ENCODE measurements around the gene OSTF1.

Gene OSTF1

DNA sequence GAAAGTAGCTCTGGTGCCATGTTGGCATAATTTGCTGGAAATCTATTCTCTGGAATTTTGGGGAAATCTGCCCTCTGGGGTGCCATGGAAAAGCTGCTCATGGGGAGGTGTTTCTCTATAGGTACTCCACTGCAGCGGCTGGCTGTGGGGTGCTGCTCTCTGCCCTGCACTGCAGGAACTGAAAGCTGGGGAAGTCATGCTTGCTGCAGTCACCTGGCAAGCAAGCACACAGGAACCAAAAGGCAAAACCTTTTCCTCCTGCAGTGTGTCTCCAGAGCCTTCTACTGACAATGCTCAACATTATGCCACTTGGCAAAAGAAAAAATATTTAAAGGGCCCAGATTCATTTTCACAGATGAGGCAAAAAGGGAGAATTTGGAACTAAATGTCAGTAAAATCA, 34.4 kb upstream of the OSTF1 start:
- Histone ChIP-seq H3K9me3 (ENCODE audit: insufficient read depth, low read length) (peaks cover 5% of the 10 kb centered on the region; the same call in 1 of the 2 replicates), H3K27me3 (ENCODE audit: insufficient read depth, insufficient read length) (no peaks in the 10 kb centered on the region), H3K4me3 (ENCODE audit: insufficient read length, low read depth) (no peak overlapping the region), H3K4me1 (ENCODE audit: insufficient read depth, insufficient read length) (no peaks in the 10 kb centered on the region), H3K36me3 (ENCODE audit: insufficient read depth, insufficient read length, low read length) (no peaks in the 10 kb centered on the region), H3K9ac (ENCODE audit: insufficient read length, low read depth) (no peak overlapping the region)
- DNase-seq (ENCODE audit: low read depth, low spot score) = no peak
- TF ChIP-seq YY1 (IDR thresholded peaks at IDR 0.05; ENCODE audit: insufficient read depth, insufficient read length) = no peak
- TF ChIP-seq SUZ12 (IDR thresholded peaks at IDR 0.05; ENCODE audit: extremely low read depth, insufficient read depth, insufficient read length) = no peak
- no peak for TF ChIP-seq ZNF274 (IDR thresholded peaks at IDR 0.05; ENCODE audit: low read depth, low read length)

DNA sequence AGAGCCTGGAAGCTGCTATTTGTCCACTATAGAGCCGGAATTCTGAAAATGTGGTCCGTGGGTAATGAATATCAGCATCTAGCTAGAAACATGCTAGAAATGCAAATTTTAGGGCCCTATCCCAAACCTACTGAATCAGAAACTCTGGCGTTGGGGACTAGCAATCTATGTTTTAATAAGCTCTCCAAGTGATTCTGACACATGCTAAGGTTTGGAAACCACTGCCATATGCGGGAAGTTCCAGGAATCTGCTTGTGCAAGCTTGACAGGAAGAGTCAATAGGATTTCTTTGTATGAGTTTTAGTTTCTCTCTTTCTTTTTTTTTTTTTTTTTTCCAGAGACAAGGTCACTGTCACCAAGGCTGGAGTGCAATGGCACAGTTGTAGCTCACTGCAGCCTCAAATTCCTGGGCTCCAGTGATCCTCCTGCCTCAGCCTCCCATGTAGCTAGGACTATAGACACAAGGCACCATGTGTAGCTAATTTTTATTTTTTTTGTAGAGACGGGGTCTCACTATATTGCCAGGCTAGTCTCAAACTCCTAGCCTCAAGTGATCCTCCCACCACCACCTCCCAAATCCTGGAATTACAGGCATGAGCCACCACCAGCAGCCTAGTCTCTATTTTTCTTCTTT, 33.8 kb upstream of the OSTF1 start:
- Histone ChIP-seq H3K36me3 (ENCODE audit: insufficient read depth, insufficient read length, low read length) (no peaks in the 10 kb centered on the region), H3K4me3 (ENCODE audit: insufficient read length, low read depth) (no peak overlapping the region), H3K9ac (ENCODE audit: insufficient read length, low read depth) (no peak overlapping the region), H3K4me1 (ENCODE audit: insufficient read depth, insufficient read length) (no peaks in the 10 kb centered on the region), H3K27me3 (ENCODE audit: insufficient read depth, insufficient read length) (no peaks in the 10 kb centered on the region), H3K9me3 (ENCODE audit: insufficient read depth, low read length) (peaks cover 5% of the 10 kb centered on the region; the same call in 1 of the 2 replicates)
- no peak for DNase-seq (ENCODE audit: low read depth, low spot score)
- TF ChIP-seq YY1 (IDR thresholded peaks at IDR 0.05; ENCODE audit: insufficient read depth, insufficient read length) (no peak), SUZ12 (IDR thresholded peaks at IDR 0.05; ENCODE audit: extremely low read depth, insufficient read depth, insufficient read length) (no peak)

DNA sequence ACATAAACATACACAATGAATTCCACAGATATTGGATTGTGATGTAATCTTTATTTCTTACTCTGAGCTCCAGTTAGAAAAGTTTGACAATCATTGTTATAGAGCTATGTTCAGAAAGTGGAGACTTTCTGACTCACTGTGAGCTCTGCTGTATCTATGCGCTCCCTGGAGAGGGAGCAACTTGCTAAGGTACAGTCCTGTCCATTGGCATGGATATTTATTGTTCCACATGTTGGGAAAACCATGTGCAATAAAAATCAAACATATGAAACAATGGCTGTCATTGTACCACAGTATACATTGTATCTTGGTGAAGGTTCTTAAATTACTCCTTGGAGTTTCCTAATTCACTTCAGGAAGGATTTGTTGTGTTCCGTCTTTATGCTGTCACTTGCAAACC, 27.1 kb upstream of the OSTF1 start:
- Histone ChIP-seq H3K4me1 (ENCODE audit: insufficient read depth, insufficient read length) (no peaks in the 10 kb centered on the region), H3K4me3 (ENCODE audit: insufficient read length, low read depth) (no peak overlapping the region), H3K9ac (ENCODE audit: insufficient read length, low read depth) (no peak overlapping the region), H3K27me3 (ENCODE audit: insufficient read depth, insufficient read length) (no peaks in the 10 kb centered on the region), H3K36me3 (ENCODE audit: insufficient read depth, insufficient read length, low read length) (no peaks in the 10 kb centered on the region), H3K9me3 (ENCODE audit: insufficient read depth, low read length) (peaks cover 5% of the 10 kb centered on the region; the same call in 1 of the 2 replicates)
- no peak for TF ChIP-seq ZNF274 (IDR thresholded peaks at IDR 0.05; ENCODE audit: low read depth, low read length)
- TF ChIP-seq SUZ12 (IDR thresholded peaks at IDR 0.05; ENCODE audit: extremely low read depth, insufficient read depth, insufficient read length) = no peak
- no peak for TF ChIP-seq YY1 (IDR thresholded peaks at IDR 0.05; ENCODE audit: insufficient read depth, insufficient read length)
- DNase-seq (ENCODE audit: low read depth, low spot score) = no peak

DNA sequence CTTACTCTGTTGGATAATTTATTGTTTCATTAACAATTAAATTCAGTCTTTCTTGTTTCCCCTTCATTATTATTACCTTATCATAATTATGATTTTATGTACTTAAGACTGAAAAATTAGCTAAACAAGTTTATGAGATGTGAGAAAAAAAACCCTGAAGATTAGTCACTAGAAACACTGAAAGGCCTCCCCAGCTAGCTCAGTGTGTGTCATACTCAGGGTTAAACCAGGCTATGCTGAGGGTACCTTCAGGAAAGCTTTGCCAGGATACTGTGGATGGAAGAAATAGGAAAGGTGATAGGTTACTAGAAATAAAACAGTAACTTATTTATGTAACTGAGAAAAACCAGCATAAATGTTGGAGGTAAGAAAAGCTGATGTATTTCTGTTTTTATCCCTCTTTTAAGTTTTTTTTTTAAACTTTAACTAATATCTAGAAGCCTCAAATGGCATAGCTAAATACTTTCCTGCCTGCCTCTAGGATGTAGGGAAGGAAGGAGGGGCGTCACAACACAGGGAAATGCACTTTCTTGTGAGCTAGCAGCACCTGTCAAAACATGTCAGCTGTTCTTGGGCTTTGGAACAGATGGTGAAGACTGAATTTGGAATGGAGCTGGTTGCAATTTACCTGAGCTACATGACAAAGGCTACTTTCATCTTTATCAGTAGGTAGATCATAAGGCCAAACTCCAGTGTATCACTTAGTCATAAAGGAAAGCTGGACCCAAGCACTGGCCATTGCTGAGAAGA, 24.6 kb upstream of the OSTF1 start:
- TF ChIP-seq ZNF274 (IDR thresholded peaks at IDR 0.05; ENCODE audit: low read depth, low read length) = no peak
- no peak for TF ChIP-seq YY1 (IDR thresholded peaks at IDR 0.05; ENCODE audit: insufficient read depth, insufficient read length)
- no peak for TF ChIP-seq SUZ12 (IDR thresholded peaks at IDR 0.05; ENCODE audit: extremely low read depth, insufficient read depth, insufficient read length)
- Histone ChIP-seq H3K4me3 (ENCODE audit: insufficient read length, low read depth) (no peak overlapping the region), H3K9me3 (ENCODE audit: insufficient read depth, low read length) (no peaks in the 10 kb centered on the region), H3K4me1 (ENCODE audit: insufficient read depth, insufficient read length) (no peaks in the 10 kb centered on the region), H3K27me3 (ENCODE audit: insufficient read depth, insufficient read length) (no peaks in the 10 kb centered on the region), H3K36me3 (ENCODE audit: insufficient read depth, insufficient read length, low read length) (no peaks in the 10 kb centered on the region), H3K9ac (ENCODE audit: insufficient read length, low read depth) (no peak overlapping the region)
- no peak for DNase-seq (ENCODE audit: low read depth, low spot score)

DNA sequence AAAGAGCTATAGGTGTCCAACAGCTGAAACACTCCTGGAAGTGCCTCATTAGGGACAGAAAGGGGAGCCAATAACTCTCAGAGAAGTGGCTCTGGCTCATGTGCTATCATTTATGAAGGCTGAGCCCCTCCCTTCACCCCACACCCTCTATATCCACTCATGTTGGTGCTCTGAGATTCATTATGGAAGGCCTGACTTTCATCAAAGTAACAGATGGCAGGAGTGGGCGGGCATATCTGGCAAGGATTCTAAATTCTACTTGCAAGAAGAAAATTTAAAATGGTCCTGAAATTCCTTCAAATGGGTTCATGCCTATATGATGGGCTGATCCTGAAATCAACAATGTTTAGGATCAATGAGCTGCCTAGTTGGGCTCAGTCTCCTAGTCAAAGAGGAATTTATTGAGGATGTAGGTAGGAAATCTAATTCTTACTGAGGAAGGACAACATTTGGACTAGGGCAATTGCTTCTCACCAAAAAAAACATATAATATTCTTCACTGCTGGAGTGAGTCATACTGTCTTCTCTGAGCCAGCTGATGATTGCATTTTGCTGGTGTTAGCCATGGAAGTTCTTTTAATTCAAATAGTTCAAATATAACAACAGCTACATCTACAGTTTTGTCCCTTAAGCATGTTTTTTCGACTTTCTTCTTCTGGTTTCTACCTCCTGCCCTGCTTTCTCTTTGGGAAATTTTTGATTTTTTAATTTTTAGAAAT, 23.8 kb upstream of the OSTF1 start:
- DNase-seq (ENCODE audit: low read depth, low spot score) = no peak
- no peaks in the 10 kb centered on the region for H3K36me3 ChIP-seq (ENCODE audit: insufficient read depth, insufficient read length, low read length)

DNA sequence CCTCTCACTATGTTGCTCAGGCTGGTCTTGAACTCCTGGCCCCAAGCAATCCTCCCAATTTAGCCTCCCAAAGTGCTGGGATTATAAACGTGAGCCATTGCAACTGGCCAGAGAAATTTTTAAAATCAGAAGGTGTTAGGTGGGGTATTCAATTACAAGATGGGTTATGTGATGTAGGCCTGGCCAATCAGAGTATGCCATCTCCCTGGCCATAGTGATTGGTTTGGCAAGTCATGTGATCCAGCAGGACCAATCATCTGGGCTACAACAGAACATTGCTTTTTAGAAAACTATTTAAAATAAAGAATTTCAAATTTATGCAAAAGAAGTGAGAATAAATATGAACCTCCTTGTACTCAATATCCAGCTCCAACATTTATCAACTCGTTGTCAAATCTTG, 22.8 kb upstream of the OSTF1 start:
- no peaks in the 10 kb centered on the region for H3K36me3 ChIP-seq (ENCODE audit: insufficient read depth, insufficient read length, low read length)
- no peak for DNase-seq (ENCODE audit: low read depth, low spot score)

More for the DNA sequence above, 23.8 kb upstream of the OSTF1 start:
- no peak for TF ChIP-seq SUZ12 (IDR thresholded peaks at IDR 0.05; ENCODE audit: extremely low read depth, insufficient read depth, insufficient read length)
- no peak for TF ChIP-seq YY1 (IDR thresholded peaks at IDR 0.05; ENCODE audit: insufficient read depth, insufficient read length)
- no peak for TF ChIP-seq ZNF274 (IDR thresholded peaks at IDR 0.05; ENCODE audit: low read depth, low read length)
- Histone ChIP-seq H3K9ac (ENCODE audit: insufficient read length, low read depth) (no peak overlapping the region), H3K27me3 (ENCODE audit: insufficient read depth, insufficient read length) (no peaks in the 10 kb centered on the region), H3K4me1 (ENCODE audit: insufficient read depth, insufficient read length) (no peaks in the 10 kb centered on the region), H3K9me3 (ENCODE audit: insufficient read depth, low read length) (no peaks in the 10 kb centered on the region), H3K4me3 (ENCODE audit: insufficient read length, low read depth) (no peak overlapping the region)

DNA sequence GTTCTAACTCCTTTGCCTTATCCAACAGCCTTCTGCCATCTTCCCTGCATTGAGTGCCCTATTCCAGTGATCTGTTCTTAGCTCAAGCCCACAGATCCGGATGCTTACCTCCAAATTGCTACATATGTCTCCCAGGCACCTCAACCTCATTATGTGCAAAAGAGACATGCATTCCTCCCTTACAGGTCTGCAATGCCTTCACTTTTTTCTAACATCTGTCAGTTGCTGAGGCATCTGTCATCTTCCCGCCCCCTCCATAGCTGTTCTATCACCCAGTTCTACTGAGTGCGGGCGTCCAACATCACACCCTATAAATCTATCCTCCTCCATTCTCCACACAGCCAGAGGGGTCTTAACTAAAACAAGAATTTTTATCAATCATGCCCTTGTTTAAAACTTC, 20.4 kb upstream of the OSTF1 start:
- no peak for DNase-seq (ENCODE audit: low read depth, low spot score)
- no peak for TF ChIP-seq YY1 (IDR thresholded peaks at IDR 0.05; ENCODE audit: insufficient read depth, insufficient read length)
- no peak for TF ChIP-seq ZNF274 (IDR thresholded peaks at IDR 0.05; ENCODE audit: low read depth, low read length)
- TF ChIP-seq SUZ12 (IDR thresholded peaks at IDR 0.05; ENCODE audit: extremely low read depth, insufficient read depth, insufficient read length) = no peak
- Histone ChIP-seq H3K27me3 (ENCODE audit: insufficient read depth, insufficient read length) (no peaks in the 10 kb centered on the region), H3K9ac (ENCODE audit: insufficient read length, low read depth) (no peak overlapping the region), H3K9me3 (ENCODE audit: insufficient read depth, low read length) (no peaks in the 10 kb centered on the region), H3K4me1 (ENCODE audit: insufficient read depth, insufficient read length) (no peaks in the 10 kb centered on the region), H3K36me3 (ENCODE audit: insufficient read depth, insufficient read length, low read length) (no peaks in the 10 kb centered on the region), H3K4me3 (ENCODE audit: insufficient read length, low read depth) (no peak overlapping the region)

More for the DNA sequence above, 22.8 kb upstream of the OSTF1 start:
- H3K27me3 ChIP-seq (ENCODE audit: insufficient read depth, insufficient read length) = no peaks in the 10 kb centered on the region
- H3K4me1 ChIP-seq (ENCODE audit: insufficient read depth, insufficient read length) = no peaks in the 10 kb centered on the region
- no peaks in the 10 kb centered on the region for H3K9me3 ChIP-seq (ENCODE audit: insufficient read depth, low read length)
- no peak for TF ChIP-seq YY1 (IDR thresholded peaks at IDR 0.05; ENCODE audit: insufficient read depth, insufficient read length)
- H3K9ac ChIP-seq (ENCODE audit: insufficient read length, low read depth) = no peak overlapping the region
- no peak overlapping the region for H3K4me3 ChIP-seq (ENCODE audit: insufficient read length, low read depth)
